ENCODE results near the gene CRYBG3. TPM values are rescaled to one million over a fixed set of nuclear protein-coding genes. Genes with fewer than 3 reads are reported as not detected.

The CRYBG3 gene
- total RNA-seq, 1 experiment from 2014 or later: 5.9 TPM

DNA sequence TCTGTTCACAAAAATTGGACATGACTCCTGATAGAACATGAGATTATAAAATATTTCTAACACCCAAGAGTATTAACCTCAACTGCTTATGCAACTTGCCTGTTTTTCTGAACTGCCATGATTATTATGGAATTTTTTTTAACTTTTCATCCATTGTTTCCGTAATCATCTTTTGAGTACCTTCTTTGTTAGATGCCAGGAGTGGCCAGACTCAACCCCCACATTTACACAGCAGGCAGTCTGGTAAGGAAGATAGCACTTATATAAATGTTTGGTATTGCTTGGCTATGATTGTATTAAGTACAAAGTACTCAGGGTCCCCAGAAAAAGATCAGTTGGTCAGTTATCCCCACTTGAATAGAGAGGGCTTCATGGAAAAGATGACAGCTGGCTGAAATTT, 74.3 kb downstream of the CRYBG3 start:
- Histone ChIP-seq H3K9me3 (ENCODE audit: control insufficient read depth, low read depth, low read length) (no peaks in the 10 kb centered on the region), H4K5ac (ENCODE audit: insufficient read length, low read depth, low read length) (no peak overlapping the region), H2AK5ac (ENCODE audit: insufficient read length, low read length) (no peak overlapping the region), H2AFZ (ENCODE audit: low read length) (no peak overlapping the region), H4K91ac (ENCODE audit: insufficient read length, low read depth, low read length) (no peak overlapping the region), H3K79me1 (ENCODE audit: insufficient read depth, low read depth, low read length, poor library complexity, severe bottlenecking) (no peaks in the 10 kb centered on the region), H3K79me2 (ENCODE audit: insufficient read depth, low read length) (no peaks in the 10 kb centered on the region), H3K4me2 (ENCODE audit: insufficient read depth, insufficient read length, low read length) (no peak overlapping the region), H3K4ac (ENCODE audit: low read depth, low read length) (no peak overlapping the region), H3K9ac (ENCODE audit: extremely low read depth, insufficient read length, low read length) (no peak overlapping the region), H3K27me3 (ENCODE audit: insufficient read depth, low read length) (no peaks in the 10 kb centered on the region), H3K14ac (ENCODE audit: insufficient read depth, low read length) (no peak overlapping the region), H2BK120ac (ENCODE audit: low read depth, low read length, poor library complexity, severe bottlenecking) (no peak overlapping the region), H3K23ac (ENCODE audit: insufficient read length, low read depth, low read length) (no peak overlapping the region), H3K27ac (ENCODE audit: insufficient read length, low read depth, low read length) (no peak overlapping the region), H4K8ac (replicated peaks; ENCODE audit: insufficient read length, low read depth, low read length) (no peak overlapping the region), H3K4me1 (ENCODE audit: insufficient read depth, low read length) (peaks cover 3% of the 10 kb centered on the region; the same call in 1 of the 2 replicates), H2BK12ac (ENCODE audit: insufficient read length, low read depth, low read length) (no peak overlapping the region), H4K20me1 (ENCODE audit: control insufficient read depth, insufficient read depth, insufficient read length) (no peaks in the 10 kb centered on the region), H3T11ph (ENCODE audit: low read length) (no peak overlapping the region), H3K23me2 (ENCODE audit: insufficient read length, low read depth, low read length, poor library complexity, severe bottlenecking) (no peaks in the 10 kb centered on the region), H3K18ac (ENCODE audit: insufficient read length, low read depth, low read length) (no peak overlapping the region), H3K56ac (ENCODE audit: insufficient read length, low read depth, low read length) (no peak overlapping the region), H2BK20ac (ENCODE audit: low read depth, low read length, poor library complexity, severe bottlenecking) (no peak overlapping the region), H2BK5ac (ENCODE audit: insufficient read length, low read length) (no peak overlapping the region), H2BK15ac (ENCODE audit: low read depth, low read length) (no peak overlapping the region)
- peaks cover 0 to 4% (median 4%) of the 10 kb centered on the region in 3 experiments; a peak in 3 of 7 replicates for H3K36me3 Mint-ChIP-seq (ENCODE audit: insufficient read depth in 1 of 3, low read depth in 3 of 3)
- H3K4me3 Mint-ChIP-seq: no peak overlapping the region
- no peak for TF ChIP-seq CTCF (conservative IDR thresholded peaks at IDR 0.05)
- peaks cover 25 to 28% of the 10 kb centered on the region in 2 experiments for H3K4me1 Mint-ChIP-seq
- no peak for DNase-seq
- peak overlapping the region in 1 of 3 experiments; percentile 0; a peak in 1 of 7 replicates for H3K27ac Mint-ChIP-seq
- WGBS (ENCODE audit: extremely low coverage, insufficient read length, low lambda C conversion rate): no CpG with 5 or more reads among the region's 1 CpG
- H3K9me3 Mint-ChIP-seq: no peaks in the 10 kb centered on the region
- no peaks in the 10 kb centered on the region for H3K27me3 Mint-ChIP-seq (ENCODE audit: low read depth)

All from H9 (cell line).